Measurements from ENCODE around the gene FEZF1.

FEZF1 gene

DNA sequence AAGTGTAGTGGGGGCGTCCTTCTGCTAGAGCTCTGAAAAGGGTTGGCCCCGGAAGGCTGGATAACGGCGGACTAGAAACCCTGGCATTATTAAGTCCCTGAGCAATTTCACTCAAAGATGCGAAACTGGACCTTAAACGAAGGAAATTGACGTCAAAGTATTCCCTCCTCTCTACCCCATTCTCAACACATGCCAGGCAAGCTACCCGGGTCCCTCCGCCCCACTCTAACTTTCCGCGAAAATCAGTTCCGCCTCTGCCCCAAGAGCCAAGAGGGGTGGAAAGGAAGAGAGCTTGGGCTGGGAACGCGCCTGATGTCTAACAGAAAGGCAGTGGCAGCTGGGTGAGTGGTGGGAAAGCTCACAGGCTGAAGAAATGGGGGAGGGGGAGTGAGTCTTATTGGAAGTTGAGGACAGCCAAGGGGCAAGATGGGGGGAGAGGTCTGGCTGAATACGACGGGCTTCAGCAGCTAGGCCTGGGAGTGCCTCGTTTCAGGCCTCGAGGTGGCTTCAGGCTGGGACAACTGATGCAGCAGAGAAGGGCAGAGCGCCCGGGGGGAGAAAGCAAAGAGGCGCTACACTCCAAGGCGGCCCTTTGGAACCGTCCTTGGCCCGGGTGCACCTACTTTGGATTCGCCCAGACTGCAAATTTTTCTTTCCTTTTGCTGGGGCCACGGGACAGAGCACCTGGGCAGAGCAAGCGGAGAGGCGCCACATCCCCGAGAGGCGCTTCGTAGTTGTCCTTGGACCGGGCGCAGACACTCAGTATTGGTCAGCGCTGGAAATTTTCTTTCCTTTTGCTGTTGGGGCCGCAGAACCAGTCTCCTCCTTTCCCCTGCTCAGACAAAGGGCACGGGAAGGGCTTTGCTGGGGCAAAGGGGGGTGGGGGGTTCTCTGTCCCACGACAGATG lies 2.0 kb upstream of the FEZF1 start:
- DNase-seq (ENCODE audit: low spot score), result no peak
- TF ChIP-seq, protein P1, sequence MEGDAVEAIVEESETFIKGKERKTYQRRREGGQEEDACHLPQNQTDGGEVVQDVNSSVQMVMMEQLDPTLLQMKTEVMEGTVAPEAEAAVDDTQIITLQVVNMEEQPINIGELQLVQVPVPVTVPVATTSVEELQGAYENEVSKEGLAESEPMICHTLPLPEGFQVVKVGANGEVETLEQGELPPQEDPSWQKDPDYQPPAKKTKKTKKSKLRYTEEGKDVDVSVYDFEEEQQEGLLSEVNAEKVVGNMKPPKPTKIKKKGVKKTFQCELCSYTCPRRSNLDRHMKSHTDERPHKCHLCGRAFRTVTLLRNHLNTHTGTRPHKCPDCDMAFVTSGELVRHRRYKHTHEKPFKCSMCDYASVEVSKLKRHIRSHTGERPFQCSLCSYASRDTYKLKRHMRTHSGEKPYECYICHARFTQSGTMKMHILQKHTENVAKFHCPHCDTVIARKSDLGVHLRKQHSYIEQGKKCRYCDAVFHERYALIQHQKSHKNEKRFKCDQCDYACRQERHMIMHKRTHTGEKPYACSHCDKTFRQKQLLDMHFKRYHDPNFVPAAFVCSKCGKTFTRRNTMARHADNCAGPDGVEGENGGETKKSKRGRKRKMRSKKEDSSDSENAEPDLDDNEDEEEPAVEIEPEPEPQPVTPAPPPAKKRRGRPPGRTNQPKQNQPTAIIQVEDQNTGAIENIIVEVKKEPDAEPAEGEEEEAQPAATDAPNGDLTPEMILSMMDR (IDR thresholded peaks at IDR 0.05; ENCODE audit: extremely low read depth, missing control alignments), result no peak

DNA sequence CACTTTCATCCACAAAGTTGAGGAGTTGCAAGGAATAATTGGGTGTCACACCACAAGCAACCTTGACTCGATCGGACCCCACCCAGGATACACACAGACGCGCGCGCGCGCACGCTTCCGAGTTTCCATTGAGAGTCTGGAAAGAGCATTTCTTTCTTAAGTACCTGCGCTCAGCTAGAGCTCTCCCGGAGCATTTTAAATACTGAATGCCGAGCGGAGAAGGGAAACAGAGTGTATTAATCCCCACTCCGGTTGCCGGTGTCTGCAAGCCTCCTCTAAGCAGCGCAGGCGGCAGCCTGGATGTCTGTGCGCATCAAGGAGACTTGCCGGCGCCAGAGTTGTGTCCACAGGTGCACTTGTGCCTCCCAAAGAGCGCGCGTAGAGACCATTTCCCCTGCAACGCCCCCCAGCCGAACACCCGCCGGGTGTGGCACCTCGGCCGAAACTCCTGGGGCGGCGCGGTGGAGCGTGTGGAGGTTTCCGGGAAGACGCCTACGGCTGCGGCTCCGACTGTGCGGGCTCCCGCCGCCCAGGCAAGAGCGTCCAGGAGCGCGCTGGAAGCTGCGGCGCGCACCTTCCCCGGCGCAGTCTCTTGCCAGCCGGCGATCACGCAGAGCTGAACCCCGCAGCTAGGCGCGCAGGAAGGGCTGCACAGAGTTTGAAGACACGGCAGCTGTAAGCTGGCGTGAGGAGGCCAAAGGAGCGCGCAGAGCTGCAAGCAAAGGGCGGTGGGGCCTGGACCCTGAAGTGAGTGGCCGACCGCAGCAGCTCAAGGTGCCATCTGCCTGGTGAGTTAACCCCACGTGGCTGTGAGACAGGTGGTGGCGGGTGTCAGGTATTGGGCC lies 1.1 kb upstream of the FEZF1 start:
- DNase-seq (ENCODE audit: low spot score), result no peak
- TF ChIP-seq, protein P1 (IDR thresholded peaks at IDR 0.05; ENCODE audit: extremely low read depth, missing control alignments), result no peak

- no peak for DNase-seq (ENCODE audit: low spot score)
- TF ChIP-seq, protein P1 (IDR thresholded peaks at IDR 0.05; ENCODE audit: extremely low read depth, missing control alignments), result no peak
These were observed 459 bp upstream of the FEZF1 start for GRCh38 chr7:122304996-122305421.

GRCh38 chr7:122303531-122304318 lies 825 bp downstream of the FEZF1 start:
- DNase-seq (ENCODE audit: low spot score), result no peak
- TF ChIP-seq, protein P1 (IDR thresholded peaks at IDR 0.05; ENCODE audit: extremely low read depth, missing control alignments), result no peak

- DNase-seq (ENCODE audit: low spot score), result no peak
These were observed 1.6 kb downstream of the FEZF1 start for GRCh38 chr7:122302761-122303530.

More at GRCh38 chr7:122302761-122303530, 1.6 kb downstream of the FEZF1 start:
- TF ChIP-seq, protein P1 (IDR thresholded peaks at IDR 0.05; ENCODE audit: extremely low read depth, missing control alignments), result no peak
